Lung microvascular endothelial cell (primary cell): Measurements from ENCODE around the gene TUFM. TPM values are rescaled to one million over a fixed set of nuclear protein-coding genes. Genes with fewer than 3 reads are reported as not detected.

Experiments
- DNase-seq, 2 donors: peaks; one replicate each; pipeline versions ENCODE4 v3.0.0 to v3.0.0-alpha.2; 2010; ENCODE audit warnings: low read depth in 2 of 2
- total RNA-seq: library from RNA; depleted of rRNA; stranded (reverse); fragments of >200 nt; gene quantifications from 2 replicates; pipeline ENCODE4 v1.2.1, GENCODE V29; 2014

Gene TUFM
- total RNA-seq, 1 donor from 2014 or later, result 88.9 TPM

DNA sequence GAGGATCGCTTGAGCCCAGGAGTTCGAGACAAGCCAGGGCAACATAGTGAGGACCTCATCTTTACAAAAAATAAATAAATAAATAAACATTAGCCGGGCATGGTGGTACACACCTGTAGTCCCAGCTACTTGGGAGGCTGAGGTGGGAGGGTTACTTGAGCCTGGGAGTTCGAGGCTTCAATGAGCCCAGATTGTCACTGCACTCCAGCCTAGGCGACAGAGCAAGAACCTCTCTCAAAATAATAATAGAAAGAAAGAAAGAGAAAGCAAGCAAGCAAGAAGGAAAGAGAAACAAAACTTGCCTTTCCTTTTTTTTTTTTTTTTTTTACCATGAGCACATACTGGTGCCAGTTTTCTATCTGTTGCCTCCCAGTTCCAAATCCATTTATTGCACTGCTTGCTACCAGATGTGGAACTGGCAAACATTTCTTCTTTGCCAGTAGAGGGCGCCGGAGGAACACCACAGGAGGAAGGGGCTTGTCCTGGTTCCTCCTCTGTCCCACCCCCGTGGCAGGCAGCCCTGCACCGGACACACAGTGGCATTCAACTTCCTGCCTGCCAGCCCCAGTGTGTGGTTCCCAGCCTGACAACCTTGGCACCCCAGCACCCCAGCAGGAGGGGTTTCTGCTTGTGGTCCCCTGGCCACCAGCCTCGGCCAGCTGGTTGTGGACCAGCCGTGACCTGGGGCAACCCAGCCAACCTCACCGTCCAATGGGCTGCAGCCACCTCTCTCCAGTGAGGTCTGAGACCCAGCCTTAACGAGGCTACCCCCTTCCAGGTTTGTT is 43.7 kb downstream of the TUFM start:
- peak; percentile 85 for DNase-seq

Other genes starting within 250 kb of the TUFM start
- gene SULT1A2, start 249.3 kb downstream of the TUFM start, total RNA-seq, result not detected in 2 replicates
- 0.40 and 3.9 TPM in 2 replicates for gene SULT1A1, start 236.3 kb downstream of the TUFM start, total RNA-seq
- 0.20 TPM in 1 of 2 replicates, not detected in the other for gene NPIPB8, start 208.3 kb downstream of the TUFM start, total RNA-seq
- gene EIF3C, start 134.9 kb downstream of the TUFM start, total RNA-seq, result 171 and 216 TPM in 2 replicates
- gene NPIPB9, start 94.6 kb downstream of the TUFM start, total RNA-seq, result 0.44 and 1.4 TPM in 2 replicates
- gene ATXN2L, start 23.3 kb downstream of the TUFM start, total RNA-seq, result 15.7 and 22.8 TPM in 2 replicates
- 8.1 and 9.9 TPM in 2 replicates for gene SH2B1, start 17.5 kb upstream of the TUFM start, total RNA-seq
- under 0.01 TPM in 2 replicates for gene ATP2A1, start 32.1 kb upstream of the TUFM start, total RNA-seq
- 25.3 and 31.2 TPM in 2 replicates for gene RABEP2, start 78.9 kb upstream of the TUFM start, total RNA-seq
- gene CD19, start 85.6 kb upstream of the TUFM start, total RNA-seq, result 0.20 TPM in 1 of 2 replicates, not detected in the other
- gene NFATC2IP, start 104.6 kb upstream of the TUFM start, total RNA-seq, result 16.8 and 21.0 TPM in 2 replicates
- 21.4 and 26.0 TPM in 2 replicates for gene SPNS1, start 128.4 kb upstream of the TUFM start, total RNA-seq
- gene LAT, start 138.7 kb upstream of the TUFM start, total RNA-seq, result 0.22 and 0.79 TPM in 2 replicates